Transverse colon (tissue), 4 donors: Measurements from ENCODE around the gene ZMIZ1. TPM values are rescaled to one million over a fixed set of nuclear protein-coding genes. Genes with fewer than 3 reads are reported as not detected.

Experiments
- DNase-seq: peaks from one replicate; pipeline ENCODE4 v3.0.0-alpha.2; 2019
- H3K27ac ChIP-seq, 4 donors: fragments of 200-600 bp; sonication (generic); 2 replicates each; pipeline ENCODE4 v1.5.1; 2016 to 2018; ENCODE audit warnings: inconsistent platforms in 4 of 4
- H3K27me3 ChIP-seq: fragments of 200-600 bp; sonication (generic); 2 replicates; pipeline ENCODE4 v1.5.1; 2017; ENCODE audit warnings: inconsistent platforms
- H3K36me3 ChIP-seq, 4 donors: fragments of 200-600 bp; sonication (generic); 2 replicates each; pipeline ENCODE4 v1.5.1; 2017 to 2019; ENCODE audit warnings: inconsistent platforms in 4 of 4
- H3K4me1 ChIP-seq, 4 donors: fragments of 200-600 bp; sonication (generic); 2 replicates each; pipeline ENCODE4 v1.5.1; 2017 to 2020; ENCODE audit warnings: inconsistent platforms in 4 of 4
- H3K4me3 ChIP-seq, 4 donors: fragments of 200-600 bp; sonication (generic); 1 replicate in 1 of 4; 2 replicates in 3 of 4; pipeline versions ENCODE4 v1.5.1 to v1.6.1; 2017 to 2019; ENCODE audit warnings: inconsistent platforms in 4 of 4
- H3K9me3 ChIP-seq, 2 donors: fragments of 200-600 bp; sonication (generic); 2 replicates each; pipeline ENCODE4 v1.5.1; 2017 to 2019; ENCODE audit warnings: inconsistent platforms in 2 of 2
- CTCF ChIP-seq, 5 experiments: fragments of 200-600 bp in 3 of 5; fragments of 450-650 bp in 2 of 5; sonication (generic) in 3 of 5; IDR thresholded peaks; 1 replicate in 2 of 5; 2 replicates in 3 of 5; pipeline ENCODE4 v1.5.1; 2016 to 2017; ENCODE audit warnings: antibody characterized with exemption in 5 of 5, inconsistent platforms in 3 of 5, mild to moderate bottlenecking in 2 of 5, moderate library complexity in 1 of 5
- EP300 ChIP-seq: sonication (generic); formaldehyde crosslinking; IDR thresholded peaks from one replicate; pipeline ENCODE4 v1.6.1; 2017; ENCODE audit warnings: antibody characterized with exemption, low read depth
- POLR2A ChIP-seq: fragments of 450-650 bp; IDR thresholded peaks from one replicate; pipeline ENCODE4 v1.6.1; 2016; ENCODE audit warnings: antibody characterized with exemption, mild to moderate bottlenecking, moderate library complexity
- POLR2AphosphoS5 ChIP-seq, 3 donors: sonication (generic); formaldehyde crosslinking; IDR thresholded peaks; one replicate each; pipeline ENCODE4 v1.6.1; 2016; ENCODE audit warnings: antibody characterized with exemption in 3 of 3
- WGBS, 2 donors: methylation state at CpG; one replicate each; pipeline ENCODE4 v1.1.5; 2018; ENCODE audit warnings: low coverage in 1 of 2; 5-methylcytosine and 5-hydroxymethylcytosine counted together
- in situ Hi-C, 4 donors: fragments of 200-750 bp; cut with MboI; loops; one replicate each; pipeline versions ENCODE4 v1.15.0 to v1.15.1; 2017; ENCODE audit warnings: low sequenced_read_pairs in 3 of 4, low pct_ligation_motif_present in 1 of 4, low pct_unique_long_range_greater_than_20kb in 1 of 4
- intact Hi-C: fragments of 100-400 bp; cut with DNase I; formaldehyde crosslinking; loops from one replicate; pipeline ENCODE4 v1.15.1; 2023; ENCODE audit warnings: low total_unique reads
- total RNA-seq, 4 donors: library from RNA; depleted of rRNA; stranded (reverse); fragments of >200 nt; gene quantifications; one replicate each; pipeline ENCODE4 v1.1.0, GENCODE V29; 2016

The ZMIZ1 gene
- total RNA-seq, 4 donors from 2014 or later: 32.0 to 108 (median 63.0) TPM

- peaks cover 51 to 79% (median 59%) of the 10 kb centered on the region in 4 donors for H3K4me1 ChIP-seq
- TF ChIP-seq CTCF (IDR thresholded peaks at IDR 0.05): no peak
- no peaks in the 10 kb centered on the region for H3K27me3 ChIP-seq
- DNase-seq: no peak
- in situ Hi-C loops: no loop called here
- WGBS, 2 donors: 86 to 96% methylated on average over 5 to 22 of the region's 22 CpGs
- H3K4me3 ChIP-seq: no peak overlapping the region
- H3K9me3 ChIP-seq: no peaks in the 10 kb centered on the region
- no peaks in the 10 kb centered on the region for H3K36me3 ChIP-seq
- peak overlapping the region; percentile 75 to 87 (median 85) for H3K27ac ChIP-seq
- intact Hi-C loops: loop anchor here (10.0 kb wide), 1 partner anchor 82 kb away; no protein-coding TSS in a partner anchor
Measured at GRCh38 chr10:79156334-79157274, 87.8 kb downstream of the ZMIZ1 start.

GRCh38 chr10:79158004-79158340, 89.2 kb downstream of the ZMIZ1 start:
- TF ChIP-seq POLR2AphosphoS5 (IDR thresholded peaks at IDR 0.05): no peak
- TF ChIP-seq EP300: no peak
- TF ChIP-seq POLR2A: no peak
- no peak for TF ChIP-seq CTCF (IDR thresholded peaks at IDR 0.05)
- WGBS, 2 donors: 73% methylated on average over 4 of the region's 5 CpGs; no CpG with 5 or more reads in 1 of the 2 donors
- Histone ChIP-seq H3K9me3 (no peaks in the 10 kb centered on the region), H3K36me3 (no peaks in the 10 kb centered on the region), H3K27ac (peak overlapping the region; percentile 75 to 87 (median 85)), H3K27me3 (no peaks in the 10 kb centered on the region), H3K4me3 (no peak overlapping the region), H3K4me1 (peaks cover 49 to 72% (median 54%) of the 10 kb centered on the region in 4 donors)
- in situ Hi-C loops (no loop called here), intact Hi-C loops (loop anchor here (10.0 kb wide), 1 partner anchor 83 kb away; no protein-coding TSS in a partner anchor)
- DNase-seq: no peak

- Histone ChIP-seq H3K27me3 (no peaks in the 10 kb centered on the region), H3K36me3 (no peaks in the 10 kb centered on the region), H3K9me3 (no peaks in the 10 kb centered on the region), H3K4me1 (peaks cover 49 to 78% (median 60%) of the 10 kb centered on the region in 4 donors), H3K4me3 (no peak overlapping the region), H3K27ac (peak overlapping the region; percentile 75 to 87 (median 85))
- DNase-seq: no peak
- 91% methylated on average over 9 of the region's 9 CpGs; no CpG with 5 or more reads in 1 of the 2 donors for WGBS, 2 donors
- intact Hi-C loops (loop anchor here (10.0 kb wide), 1 partner anchor 84 kb away; no protein-coding TSS in a partner anchor), in situ Hi-C loops (no loop called here)
- no peak for TF ChIP-seq CTCF (IDR thresholded peaks at IDR 0.05)
Measured at GRCh38 chr10:79158402-79159097, 89.8 kb downstream of the ZMIZ1 start.

GRCh38 chr10:79159141-79159651, 90.4 kb downstream of the ZMIZ1 start:
- Histone ChIP-seq H3K4me3 (no peak overlapping the region), H3K36me3 (no peaks in the 10 kb centered on the region), H3K4me1 (peaks cover 49 to 78% (median 61%) of the 10 kb centered on the region in 4 donors), H3K9me3 (no peaks in the 10 kb centered on the region), H3K27me3 (no peaks in the 10 kb centered on the region), H3K27ac (peak overlapping the region; percentile 75 to 87 (median 85))
- in situ Hi-C loops (no loop called here), intact Hi-C loops (loop anchor here (10.0 kb wide), 1 partner anchor 84 kb away; no protein-coding TSS in a partner anchor)
- DNase-seq: no peak
- WGBS, 2 donors: 61% methylated on average over 14 of the region's 18 CpGs; no CpG with 5 or more reads in 1 of the 2 donors
- TF ChIP-seq EP300 (no peak), CTCF (IDR thresholded peaks at IDR 0.05) (no peak), POLR2AphosphoS5 (IDR thresholded peaks at IDR 0.05) (no peak), POLR2A (no peak)
